Right renal pelvis (tissue), 4 donors: ENCODE measurements around the gene C1QTNF8. TPM values are rescaled to one million over a fixed set of nuclear protein-coding genes. Genes with fewer than 3 reads are reported as not detected.
A peak's percentile ranks its signal among the peaks of the same experiment; 100 is the strongest.

ENCODE experiments used
- DNase-seq, 4 donors: peaks; one replicate each; pipeline ENCODE4 v3.0.0-alpha.2; 2013; ENCODE audit warnings: low read depth in 4 of 4, low spot score in 3 of 4, missing footprints in 1 of 4
- polyA plus RNA-seq, 4 donors: library from polyadenylated mRNA; unstranded; fragments of 120-200 nt; gene quantifications; one replicate each; pipeline ENCODE4 v1.2.1, GENCODE V29; 2013; ENCODE audit not compliant: insufficient read length in 4 of 4

The C1QTNF8 gene
- polyA plus RNA-seq, 4 donors: 0.05 TPM; not detected in 3

DNA sequence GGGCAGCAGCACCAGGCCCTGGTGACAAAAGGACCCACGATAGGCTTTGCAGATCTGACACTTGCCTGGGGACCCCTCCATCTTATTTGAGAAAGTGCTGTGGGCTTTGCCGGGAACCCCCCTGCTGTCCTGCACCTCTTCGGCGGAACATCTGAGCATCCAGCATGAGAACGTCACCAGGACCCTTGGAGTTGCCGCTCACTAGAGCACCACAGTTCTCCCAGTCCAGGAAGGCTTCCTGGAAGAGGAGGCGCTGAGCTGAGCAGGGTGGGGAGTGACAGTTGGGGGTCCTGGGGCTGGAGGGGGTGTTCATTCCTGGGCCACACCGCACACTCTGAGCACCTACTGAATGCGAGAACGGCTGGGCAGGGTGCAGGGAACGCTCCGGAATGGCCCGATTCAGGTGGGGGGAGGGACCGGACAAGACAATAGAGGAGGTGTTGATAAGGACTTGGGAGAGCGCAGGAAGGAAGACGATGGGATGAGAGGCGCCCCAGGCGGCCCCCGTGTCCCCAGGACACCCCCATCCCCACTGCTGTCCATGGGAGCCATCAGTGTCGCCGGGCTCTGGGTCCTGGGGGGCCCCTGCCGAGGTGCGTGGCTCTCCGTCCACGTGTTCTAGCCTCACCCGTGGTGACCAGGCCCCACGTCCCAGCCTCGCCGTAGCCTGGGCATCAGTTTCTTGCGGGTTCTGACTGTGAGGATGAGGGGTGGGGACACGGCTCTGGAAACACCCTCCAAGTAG, 32.1 kb upstream of the C1QTNF8 start:
- DNase-seq: no peak

DNA sequence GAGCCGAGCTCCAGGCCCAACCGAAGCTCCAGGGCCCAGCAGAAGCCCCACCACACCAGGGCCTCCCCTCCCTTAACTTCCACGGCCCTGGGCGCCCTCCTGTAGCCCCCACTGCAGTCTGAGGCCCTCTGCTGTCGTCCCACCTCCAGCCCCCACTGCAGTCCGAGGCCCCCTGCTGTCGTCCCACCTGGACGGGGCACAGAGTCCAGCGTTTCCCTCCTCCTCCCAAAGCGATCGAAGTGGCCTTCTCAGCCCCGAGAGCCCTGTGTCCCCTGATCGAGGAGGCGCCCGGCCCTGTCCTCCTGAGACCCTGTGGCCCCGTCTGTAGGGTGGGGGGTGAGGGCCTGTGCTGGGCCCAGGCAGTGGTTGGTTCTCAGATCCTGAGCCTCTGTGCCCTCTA, 31.1 kb upstream of the C1QTNF8 start:
- no peak for DNase-seq

DNA sequence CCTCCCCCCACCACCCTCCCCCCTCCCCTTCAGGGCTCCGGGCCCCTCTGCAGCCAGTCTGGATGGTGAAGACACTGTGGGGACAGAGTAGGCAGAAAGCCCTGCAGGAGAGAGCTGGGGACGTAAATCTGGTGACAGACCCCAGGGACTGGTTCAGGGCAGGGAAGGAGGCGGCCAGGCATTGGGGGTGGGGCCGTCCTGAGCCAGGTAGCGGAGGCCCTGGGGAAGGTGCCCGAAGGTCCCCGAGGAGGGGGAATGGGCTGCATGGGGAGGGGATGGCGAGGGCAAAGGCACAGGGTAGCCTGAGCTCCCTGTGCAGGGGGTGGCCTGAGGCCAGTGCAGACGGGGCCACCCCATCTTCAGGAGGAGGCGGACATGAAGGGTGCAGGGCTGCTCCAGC, 30.5 kb upstream of the C1QTNF8 start:
- DNase-seq: no peak

DNA sequence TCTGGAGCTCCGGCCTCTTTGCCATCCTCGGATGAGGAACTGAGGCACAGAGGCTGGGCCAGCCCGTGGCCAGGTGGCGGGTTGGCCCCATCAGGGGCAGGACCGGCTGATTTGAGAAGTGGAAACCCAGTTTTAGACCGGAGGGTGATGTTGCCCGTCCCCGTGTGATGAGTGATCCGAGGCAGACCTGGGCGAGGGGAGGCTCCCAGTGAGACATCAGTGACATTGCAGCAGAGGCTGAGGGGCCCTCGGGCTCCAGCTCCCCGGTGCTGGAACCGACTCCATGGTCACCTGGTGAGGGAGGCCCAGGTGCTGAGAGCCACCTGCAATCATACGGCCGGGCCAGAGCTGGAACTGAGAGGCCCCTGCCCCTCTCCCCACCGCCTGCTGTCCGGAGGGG, 30.0 kb upstream of the C1QTNF8 start:
- no peak for DNase-seq

DNA sequence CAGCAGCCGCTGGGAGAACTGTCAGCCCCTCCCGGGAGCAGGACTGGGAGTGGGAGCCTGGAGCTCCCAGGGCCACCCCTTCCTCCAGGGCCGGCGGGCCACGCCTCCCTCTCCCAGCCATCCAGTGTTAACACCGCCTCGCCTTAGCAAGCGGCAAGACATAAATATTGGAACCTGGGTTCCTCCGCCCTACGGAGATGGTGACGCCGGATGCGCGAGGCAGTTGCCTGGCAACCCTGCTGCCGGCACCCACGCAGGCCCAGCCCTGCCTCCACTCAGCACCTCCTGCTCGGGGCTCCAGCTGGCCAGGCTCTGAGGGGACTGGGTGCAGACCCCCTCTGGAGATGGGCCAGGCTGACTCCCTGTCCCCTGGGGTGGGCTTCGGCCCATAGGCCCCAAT, 29.4 kb upstream of the C1QTNF8 start:
- DNase-seq: peak in 3 of 4 donors; percentile 38 to 66 (median 65)

DNA sequence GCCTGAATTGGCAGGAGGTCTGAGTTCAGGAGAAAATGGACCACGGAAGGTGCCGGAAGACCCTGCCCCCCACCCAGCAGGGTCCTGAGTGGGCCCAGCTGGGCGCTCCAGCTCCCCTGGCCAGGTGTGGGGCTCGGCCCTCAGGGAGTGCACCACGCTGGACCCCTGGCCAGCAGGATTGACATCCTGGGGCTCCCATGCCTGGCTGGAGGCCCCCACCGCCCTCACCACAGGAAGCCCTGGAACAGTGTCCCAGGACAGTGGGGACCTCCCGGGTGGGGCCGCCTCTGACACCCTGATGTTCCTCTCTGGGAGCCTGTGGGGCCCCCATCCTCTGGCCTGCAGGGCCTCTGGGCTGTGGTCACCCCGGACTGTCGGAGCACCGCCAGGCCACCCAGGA, 28.8 kb upstream of the C1QTNF8 start:
- no peak for DNase-seq

DNA sequence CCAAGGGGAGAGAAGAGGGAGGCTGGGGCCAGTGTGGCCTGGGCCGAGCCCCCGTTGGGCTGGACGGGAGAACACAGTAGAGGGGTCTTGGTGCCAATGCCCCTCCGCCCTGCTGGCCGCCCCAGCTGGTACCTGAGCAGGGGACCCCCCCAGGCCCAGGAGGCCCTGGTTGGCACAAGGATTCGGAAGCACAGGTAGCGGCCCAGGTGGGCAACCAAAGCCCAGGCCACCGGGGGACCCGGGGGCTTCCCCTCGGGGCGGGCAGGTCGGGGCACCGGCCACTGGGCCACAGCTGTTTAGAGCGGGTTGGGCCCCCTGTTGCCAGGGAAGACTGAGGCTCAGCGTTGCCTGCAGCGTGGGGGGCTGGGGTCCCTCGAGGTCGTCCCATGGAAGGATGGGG, 28.2 kb upstream of the C1QTNF8 start:
- no peak for DNase-seq

DNA sequence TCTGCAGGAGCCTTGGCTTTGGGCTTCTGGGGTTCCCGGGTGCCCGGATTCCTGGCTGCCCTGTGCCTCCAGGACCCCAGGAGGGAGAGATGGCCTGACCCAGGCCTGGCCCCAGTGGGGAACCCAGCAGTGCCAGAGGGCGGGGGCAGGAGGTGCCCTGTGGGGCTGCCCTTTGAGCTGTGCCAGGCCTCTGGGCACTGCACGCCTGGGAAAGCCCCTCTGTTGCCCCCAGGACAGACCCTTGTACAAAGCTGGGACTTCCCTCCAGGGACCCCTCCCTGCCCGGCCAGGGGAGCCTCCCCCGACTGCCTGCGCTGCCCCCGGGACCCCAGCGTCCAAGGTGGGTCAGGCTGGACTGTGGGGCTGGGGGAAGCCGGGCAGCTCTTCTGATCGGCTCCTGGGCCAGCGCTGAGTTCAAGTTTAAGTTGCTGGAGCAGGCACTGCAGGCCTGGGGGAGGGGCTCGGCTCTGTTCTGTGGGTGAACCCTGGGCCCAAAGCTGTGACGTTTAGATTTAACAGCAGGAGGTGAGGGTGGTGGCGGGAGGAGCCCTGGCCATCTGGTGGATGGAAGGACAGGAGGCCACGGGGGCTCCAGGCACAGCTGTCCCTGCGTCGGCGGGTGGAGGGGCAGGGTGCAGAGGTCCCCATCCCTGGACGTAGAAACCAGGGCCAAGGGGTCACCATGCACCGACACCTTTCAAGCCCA, 27.6 kb upstream of the C1QTNF8 start:
- no peak for DNase-seq

DNA sequence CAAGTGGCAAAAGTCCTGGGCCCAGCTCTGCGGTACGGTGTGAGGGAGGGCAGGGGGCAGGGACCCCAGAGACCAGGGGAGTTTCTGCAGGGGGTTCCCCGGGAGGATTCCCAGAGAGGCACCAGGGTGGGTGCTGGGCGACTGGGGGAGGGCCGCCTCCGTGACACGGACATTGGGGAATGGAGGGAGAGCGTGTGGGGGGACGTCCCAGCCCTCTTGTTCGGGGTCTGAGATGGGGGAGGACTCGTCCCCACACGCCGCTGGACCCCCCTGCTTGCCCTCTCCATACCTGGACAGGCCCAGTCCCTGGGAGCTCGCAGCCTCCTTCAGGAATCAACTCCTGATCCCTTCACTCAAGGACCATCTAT, 26.3 kb upstream of the C1QTNF8 start:
- no peak for DNase-seq

DNA sequence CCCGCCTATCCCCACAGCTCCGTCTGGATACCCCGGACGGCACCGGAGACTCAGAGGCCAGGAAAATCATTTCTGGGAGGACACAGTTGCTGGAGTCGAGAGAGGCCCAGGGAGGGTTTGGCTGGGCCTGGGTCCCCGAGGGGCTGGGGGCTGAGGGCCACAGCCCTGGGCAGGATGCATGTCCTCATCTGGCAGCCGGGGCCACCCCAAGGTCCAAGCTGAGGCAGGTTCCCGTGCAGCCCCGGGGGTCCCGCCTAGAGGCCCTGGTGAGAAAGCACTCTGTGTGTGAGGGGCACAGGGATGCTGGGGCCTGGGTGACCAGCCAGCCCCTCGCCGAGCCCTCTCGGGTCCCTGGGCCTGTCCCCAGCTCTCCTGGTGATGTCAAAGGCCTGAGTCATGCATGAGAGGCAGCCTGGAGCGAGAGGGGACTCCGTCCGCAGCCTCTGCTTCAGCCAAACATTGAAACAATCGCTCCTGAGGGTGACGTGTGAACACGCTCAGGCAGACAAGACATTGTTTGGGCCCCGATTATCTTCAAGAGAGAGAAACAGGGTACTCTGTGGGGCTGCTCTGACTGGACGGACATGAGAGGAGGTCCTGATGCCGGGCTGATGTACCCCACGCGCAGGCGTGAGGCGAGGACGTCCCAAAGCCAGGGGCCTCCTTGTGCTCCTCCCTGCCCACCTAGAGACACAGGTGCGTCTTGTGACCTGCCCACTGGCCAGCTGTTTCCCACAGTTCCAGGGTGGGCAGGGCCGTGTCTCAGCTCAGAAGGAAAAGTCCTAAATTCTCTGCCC, 25.8 kb upstream of the C1QTNF8 start:
- DNase-seq: no peak

DNA sequence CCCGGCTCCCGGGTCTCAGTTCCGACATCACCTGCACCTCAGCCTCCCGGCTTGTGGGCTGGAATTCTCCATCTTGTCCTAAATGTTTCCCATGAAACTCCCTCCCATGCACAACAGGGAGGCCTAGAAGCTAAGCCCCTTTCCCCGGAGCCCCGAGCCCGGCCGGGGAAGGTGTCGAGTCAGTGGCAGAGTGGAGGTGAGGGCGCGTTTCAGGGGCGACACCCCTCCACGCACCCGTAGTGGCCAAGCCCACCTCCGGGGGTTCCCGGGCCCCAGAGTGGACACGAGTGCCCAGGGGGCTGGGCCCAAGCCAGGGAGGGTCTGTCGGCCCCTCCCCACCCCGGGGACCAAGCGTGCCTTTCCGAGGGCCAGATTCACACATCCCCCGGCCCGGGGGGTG, 25.0 kb upstream of the C1QTNF8 start:
- no peak for DNase-seq

DNA sequence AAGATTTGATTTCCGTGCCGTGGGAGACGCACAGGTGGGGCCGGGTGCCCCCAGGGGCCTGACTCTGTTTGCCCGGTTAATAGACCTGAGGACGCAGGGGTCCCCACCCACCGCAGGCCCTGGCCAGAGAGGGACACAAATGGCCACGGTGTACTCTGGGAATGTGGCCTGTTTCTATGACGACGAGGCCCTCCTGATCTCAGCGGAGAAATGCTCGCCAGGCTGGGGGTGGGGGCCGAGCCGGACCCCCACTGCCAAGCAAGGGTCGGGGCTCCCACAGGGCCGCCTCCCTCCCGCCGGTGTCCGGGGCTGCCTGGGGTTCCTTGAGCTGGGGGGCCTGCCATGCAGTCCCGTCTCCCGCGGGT, 24.5 kb upstream of the C1QTNF8 start:
- no peak for DNase-seq

DNA sequence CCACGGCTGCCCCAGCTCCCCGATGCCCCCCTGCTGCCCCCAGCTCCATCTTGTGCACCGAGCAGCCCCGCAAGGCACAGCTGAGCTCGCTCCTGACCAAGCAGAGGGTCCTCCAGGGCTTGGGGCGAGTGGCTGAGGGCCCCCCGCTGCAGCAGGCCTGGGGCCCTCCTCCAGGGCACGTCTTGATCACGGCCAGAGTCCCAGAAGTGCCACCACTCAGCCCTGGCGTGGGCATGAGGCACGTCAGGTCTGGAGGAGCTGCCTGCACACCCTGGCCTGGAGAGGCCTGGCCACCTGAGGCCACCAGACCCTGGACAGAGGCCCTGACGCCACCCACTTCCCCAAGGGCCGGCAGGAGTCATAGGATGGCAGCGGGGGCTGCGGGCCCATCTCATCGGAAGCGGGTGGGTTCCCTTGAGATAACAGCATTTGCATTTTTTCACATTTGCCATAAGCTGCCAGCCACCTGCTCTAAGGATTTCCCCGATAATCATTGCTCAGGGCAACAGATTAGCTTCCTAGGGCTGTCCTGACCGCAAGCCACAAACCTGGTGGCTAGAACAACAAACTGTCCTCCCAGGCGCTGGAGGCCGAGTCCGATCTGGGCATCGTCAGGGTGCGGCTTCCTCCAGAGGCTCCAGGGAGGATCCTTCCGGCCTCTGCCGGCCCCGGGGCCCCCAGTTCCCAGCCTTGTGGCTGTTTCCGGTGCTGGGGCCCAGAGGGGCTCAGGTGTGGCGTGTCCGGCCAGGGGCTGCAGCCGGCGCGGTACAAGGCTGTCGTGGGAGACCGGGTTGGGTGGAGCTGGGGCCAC, 23.9 kb upstream of the C1QTNF8 start:
- DNase-seq: no peak

DNA sequence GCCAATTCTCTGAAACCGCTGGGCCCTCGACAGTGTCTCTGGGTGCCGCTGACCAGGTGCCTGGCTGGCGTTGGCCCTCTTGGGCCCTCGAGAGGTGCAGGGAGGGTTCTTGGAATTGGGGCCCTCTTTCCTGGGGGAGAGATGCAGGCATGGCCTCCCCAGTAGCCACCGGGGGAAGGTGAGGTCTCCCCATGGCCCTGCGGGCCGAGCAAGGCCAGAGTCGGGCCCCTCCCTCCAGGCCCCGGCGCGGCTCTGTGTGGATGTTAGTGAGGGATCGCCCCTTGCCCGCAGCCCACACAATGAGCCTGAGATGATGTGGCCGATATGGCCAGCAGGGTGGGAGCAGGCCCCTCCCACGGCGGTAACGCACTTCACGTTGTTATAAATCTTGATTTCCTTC, 23.1 kb upstream of the C1QTNF8 start:
- DNase-seq: no peak

DNA sequence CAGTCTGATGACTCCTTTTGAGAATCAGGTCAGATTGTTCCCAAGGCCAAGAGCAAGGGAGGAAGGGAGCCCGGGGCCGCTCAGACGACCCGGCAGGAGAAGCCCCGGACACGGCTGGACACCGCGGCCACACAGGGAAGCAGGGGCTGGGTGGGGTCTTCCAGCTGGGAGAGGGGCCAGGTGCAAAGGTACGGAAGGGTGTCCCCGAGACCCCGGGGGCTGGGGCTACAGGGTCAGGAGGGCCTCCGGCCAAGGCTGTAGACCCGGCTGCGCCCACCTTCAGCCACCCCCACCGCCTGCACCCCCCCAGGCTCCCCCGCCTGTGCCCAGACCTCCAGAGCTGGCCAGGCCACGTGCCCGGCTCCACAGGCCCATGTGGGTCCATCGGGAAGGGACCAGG, 21.9 kb upstream of the C1QTNF8 start:
- DNase-seq: no peak

DNA sequence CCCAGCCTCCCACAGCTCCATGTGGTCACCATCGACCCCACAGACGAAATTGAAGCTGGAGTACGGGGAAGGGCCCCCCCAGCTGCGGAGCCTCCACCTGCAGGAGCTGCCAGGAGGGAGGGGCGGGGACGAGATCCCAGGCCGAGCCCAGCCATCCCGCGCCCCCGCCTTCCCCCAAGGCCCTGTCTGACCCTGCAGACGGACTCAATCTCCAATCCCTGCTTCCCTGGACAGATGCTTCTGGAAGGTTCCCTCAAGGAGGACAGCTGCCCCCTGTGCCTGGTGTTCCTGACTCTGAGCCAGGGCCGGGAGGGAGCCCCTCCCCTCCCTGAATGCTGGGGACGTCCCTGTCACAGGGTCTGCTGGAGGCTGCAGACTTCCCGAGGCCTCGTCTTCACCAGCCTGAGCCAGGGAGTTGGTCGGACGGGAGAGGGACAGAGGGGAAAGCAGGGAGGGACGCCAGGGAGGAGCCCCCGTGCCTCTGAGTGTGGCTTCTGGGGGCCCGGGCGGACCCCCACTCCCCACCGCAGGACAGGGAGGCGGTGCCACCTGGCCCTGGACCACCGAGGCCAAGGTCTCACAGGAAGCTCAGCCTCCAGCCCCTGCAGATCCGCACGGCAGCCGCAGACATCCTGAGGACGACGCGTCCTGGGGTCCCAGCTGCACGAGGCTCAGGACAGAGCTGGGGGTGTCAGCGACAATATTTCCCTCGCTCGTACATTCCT, 21.3 kb upstream of the C1QTNF8 start:
- no peak for DNase-seq

DNA sequence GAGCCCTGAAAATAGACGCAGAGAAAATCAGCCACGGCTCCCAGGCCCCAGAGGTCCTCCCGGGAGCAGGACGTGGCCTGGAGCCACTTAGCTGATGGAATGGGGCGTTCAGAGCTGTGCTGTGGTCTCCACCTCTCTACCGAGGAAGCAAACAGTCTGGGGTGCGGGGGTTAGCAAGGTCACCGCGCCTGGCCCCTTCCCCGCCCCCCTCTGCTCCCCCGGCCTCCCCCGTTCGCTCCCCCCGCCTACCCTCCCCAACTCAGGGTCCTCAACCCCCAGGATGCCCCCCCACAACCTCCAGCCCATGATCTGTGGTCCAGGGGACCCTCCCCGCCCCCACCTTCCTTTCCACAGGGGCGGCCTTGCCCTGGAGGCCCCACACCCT, 20.6 kb upstream of the C1QTNF8 start:
- no peak for DNase-seq

DNA sequence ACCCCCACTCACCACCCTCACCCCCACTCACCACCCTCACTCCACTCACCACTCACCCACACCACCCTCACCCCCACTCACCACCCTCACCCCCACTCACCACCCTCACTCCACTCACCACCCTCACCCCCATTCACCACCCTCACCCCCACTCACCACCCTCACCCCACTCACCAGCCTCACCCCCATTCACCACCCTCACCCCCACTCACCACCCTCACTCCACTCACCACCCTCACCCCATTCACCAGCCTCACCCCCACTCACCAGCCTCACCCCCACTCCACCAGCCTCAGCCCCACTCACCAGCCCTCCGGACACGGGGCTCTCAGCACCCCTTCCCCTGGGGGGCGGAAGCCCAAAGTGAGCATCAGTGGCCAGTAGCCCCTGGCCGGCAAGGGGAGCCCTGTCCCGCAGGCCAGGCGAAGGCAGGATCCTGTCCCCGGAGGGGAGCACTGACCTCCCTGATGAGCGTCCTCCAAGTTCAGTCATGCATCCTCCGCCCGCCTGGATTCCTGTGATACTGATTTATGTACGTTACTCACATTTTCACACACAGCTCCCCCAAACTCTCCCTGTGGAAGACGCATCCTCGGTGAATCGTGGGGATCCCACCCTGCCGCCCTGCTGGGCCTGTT, 18.0 kb upstream of the C1QTNF8 start:
- DNase-seq: no peak

DNA sequence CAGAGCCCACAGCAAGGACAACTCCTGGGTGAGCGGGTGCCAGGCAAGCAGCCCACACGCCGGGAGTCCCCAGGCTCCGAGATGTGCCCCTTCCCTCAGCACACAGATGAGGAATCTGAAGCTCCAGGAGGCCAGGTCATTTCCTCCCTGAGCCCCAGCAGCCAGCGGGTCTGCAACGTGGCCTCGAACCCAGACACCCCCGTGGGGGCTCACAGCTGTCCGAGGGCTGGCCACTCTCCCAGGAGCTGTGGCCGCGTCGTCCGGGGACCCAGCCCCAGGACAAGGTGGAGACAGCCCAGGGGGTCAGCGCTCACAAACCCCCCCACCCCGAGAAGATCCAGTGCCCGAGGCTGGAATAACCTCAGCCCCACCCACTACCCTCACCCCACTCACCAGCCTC, 17.4 kb upstream of the C1QTNF8 start:
- no peak for DNase-seq
